BLaER1 treated with 17β-estradiol and CSF1 and Interleukin-3, amounts not matched to agents 10 nM and 100 nM (cell line): ENCODE measurements around the gene SHC2.
"Not testable (repeated sequence)": the region's sequence is repeated elsewhere in the genome, so short reads cannot be mapped to it uniquely, and the experiment has no call there.

Experiments
- H3K27ac ChIP-seq, 11 experiments: shearing (Covaris generic); formaldehyde crosslinking; 2 replicates each; pipeline ENCODE4 v1.8.1; 2022
- H3K27me3 ChIP-seq, 11 experiments: shearing (Covaris generic); formaldehyde crosslinking; 2 replicates each; pipeline ENCODE4 v1.8.1; 2022
- H3K36me3 ChIP-seq, 11 experiments: shearing (Covaris generic); formaldehyde crosslinking; 2 replicates each; pipeline ENCODE4 v1.8.1; 2022
- H3K4me1 ChIP-seq, 10 experiments: shearing (Covaris generic); formaldehyde crosslinking; 2 replicates each; pipeline ENCODE4 v1.8.1; 2022
- H3K4me2 ChIP-seq, 11 experiments: shearing (Covaris generic); formaldehyde crosslinking; 2 replicates each; pipeline ENCODE4 v1.8.1; 2022
- H3K4me3 ChIP-seq, 10 experiments: shearing (Covaris generic); formaldehyde crosslinking; 2 replicates each; pipeline ENCODE4 v1.8.1; 2022
- H3K9ac ChIP-seq, 11 experiments: shearing (Covaris generic); formaldehyde crosslinking; 2 replicates each; pipeline ENCODE4 v1.8.1; 2022
- H3K9me3 ChIP-seq, 11 experiments: shearing (Covaris generic); formaldehyde crosslinking; replicated peaks in 1 of 11; 2 replicates each; pipeline ENCODE4 v1.8.1; 2022
- H4K20me1 ChIP-seq, 11 experiments: shearing (Covaris generic); formaldehyde crosslinking; 2 replicates each; pipeline ENCODE4 v1.8.1; 2022
- Cebpa-rat ChIP-seq, 11 experiments: shearing (Covaris generic); IDR thresholded peaks; 2 replicates each; pipeline ENCODE4 v1.8.1; 2022

Gene SHC2

DNA sequence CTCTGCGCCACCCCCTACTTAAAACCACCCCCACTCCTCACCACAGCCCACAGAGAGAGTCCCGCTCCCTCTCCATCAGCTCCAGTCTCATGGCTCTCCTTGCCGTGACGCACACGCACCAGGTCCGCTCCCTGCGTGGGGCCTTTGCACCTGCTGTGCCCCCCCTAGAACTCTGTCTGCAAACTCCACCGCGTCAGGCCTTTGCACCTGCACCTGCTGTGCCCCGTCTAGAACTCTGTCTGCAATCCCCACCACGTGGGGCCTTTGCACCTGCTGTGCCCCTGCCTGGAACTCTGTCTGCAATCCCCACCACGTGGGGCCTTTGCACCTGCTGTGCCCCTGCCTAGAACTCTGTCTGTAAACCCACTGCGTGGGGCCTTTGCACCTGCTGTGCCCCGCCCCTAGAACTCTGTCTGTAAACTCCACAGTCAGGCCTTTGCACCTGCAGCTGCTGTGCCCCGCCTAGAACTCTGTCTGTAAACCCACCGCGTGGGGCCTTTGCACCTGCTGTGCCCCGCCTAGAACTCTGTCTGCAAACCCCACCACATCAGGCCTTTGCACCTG, 4.2 kb downstream of the SHC2 start:
- peaks cover 36 to 67% (median 45%) of the 10 kb centered on the region in 11 experiments for H3K9me3 ChIP-seq
- no peaks in the 10 kb centered on the region for H3K36me3 ChIP-seq
- no peak overlapping the region for H3K4me3 ChIP-seq
- no peaks in the 10 kb centered on the region for H4K20me1 ChIP-seq
- no peak for TF ChIP-seq Cebpa-rat (IDR thresholded peaks at IDR 0.05)
- H3K27ac ChIP-seq, result no peak overlapping the region
- no peak overlapping the region for H3K4me2 ChIP-seq
- H3K9ac ChIP-seq, result no peak overlapping the region
- no peaks in the 10 kb centered on the region for H3K27me3 ChIP-seq
- no peaks in the 10 kb centered on the region for H3K4me1 ChIP-seq

DNA sequence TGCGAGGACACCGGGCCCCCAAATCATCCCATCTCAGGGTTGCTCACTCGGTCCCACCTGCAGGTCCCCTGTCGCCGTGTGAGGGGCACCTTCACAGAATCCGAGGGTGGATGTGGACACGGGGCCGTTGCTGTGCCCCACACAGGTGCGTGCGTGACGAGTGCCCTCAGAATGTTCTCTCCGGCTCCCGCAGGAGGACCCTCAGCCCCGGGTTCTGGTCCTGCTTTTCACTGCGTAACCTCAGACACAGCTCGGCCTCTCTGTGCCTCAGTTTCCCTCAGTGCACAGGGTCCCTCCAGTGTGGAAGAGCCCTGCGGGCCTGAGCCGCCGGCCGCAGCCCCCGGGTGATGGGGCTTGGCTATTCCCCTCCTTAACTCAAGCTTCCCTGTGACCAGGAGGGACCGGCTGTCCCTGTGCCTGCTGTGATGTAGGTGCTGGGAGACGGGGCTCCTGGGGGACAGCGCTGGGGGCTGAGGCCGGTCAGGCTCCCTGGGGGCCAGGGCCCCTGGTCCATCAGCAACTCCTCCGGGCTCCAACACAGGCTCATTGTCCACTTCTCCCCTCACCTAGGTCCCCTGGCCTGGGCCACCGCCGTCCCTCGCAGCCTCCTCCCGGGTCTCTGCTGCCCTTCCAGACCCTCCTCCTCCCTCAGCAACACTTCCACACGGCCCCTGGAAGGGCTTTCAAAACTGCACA, 4.8 kb downstream of the SHC2 start:
- Histone ChIP-seq H3K4me3 (no peak overlapping the region), H3K27ac (no peak overlapping the region), H3K27me3 (no peaks in the 10 kb centered on the region), H3K9me3 (peaks cover 42 to 73% (median 51%) of the 10 kb centered on the region in 11 experiments), H3K4me2 (no peak overlapping the region), H3K36me3 (no peaks in the 10 kb centered on the region), H4K20me1 (no peaks in the 10 kb centered on the region), H3K4me1 (no peaks in the 10 kb centered on the region), H3K9ac (no peak overlapping the region)
- no peak for TF ChIP-seq Cebpa-rat (IDR thresholded peaks at IDR 0.05)

DNA sequence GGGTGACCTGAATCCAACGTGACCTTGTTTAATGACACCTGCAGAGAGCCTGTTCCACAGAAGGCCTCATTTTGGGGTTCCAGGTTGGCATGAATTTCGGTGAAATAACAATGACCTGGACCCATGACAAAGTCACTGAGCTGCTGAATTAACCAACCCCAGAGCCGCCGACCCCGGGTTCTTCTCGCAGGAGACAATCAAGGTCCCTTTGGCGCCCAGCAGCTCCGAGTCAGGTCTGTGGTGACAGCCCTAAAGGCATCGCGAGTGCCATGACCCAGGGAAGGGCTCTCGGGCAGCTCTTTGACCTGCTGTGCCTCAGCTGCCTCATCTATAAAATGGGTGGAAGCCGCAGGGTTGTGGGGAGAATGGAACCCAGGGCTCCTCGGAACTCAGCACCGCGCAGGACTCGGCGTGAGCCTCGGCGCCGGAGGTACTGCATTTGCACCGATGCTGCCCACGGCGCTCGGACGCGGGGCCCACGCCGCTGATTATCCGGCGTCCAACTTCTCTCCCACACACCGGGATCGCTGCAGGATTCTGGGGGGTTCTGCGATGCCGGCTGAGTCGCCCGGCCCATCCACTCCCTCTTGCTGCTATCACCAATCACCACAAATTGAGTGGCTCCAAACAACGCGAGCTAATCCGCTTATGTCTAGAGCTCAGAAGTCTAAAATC, 5.7 kb downstream of the SHC2 start:
- H3K27me3 ChIP-seq, result no peaks in the 10 kb centered on the region
- H3K9me3 ChIP-seq, result peaks cover 50 to 81% (median 60%) of the 10 kb centered on the region in 11 experiments
- H3K4me3 ChIP-seq, result no peak overlapping the region
- H3K4me2 ChIP-seq, result no peak overlapping the region
- H4K20me1 ChIP-seq, result no peaks in the 10 kb centered on the region
- H3K4me1 ChIP-seq, result no peaks in the 10 kb centered on the region
- H3K36me3 ChIP-seq, result no peaks in the 10 kb centered on the region
- H3K9ac ChIP-seq, result no peak overlapping the region
- TF ChIP-seq Cebpa-rat (IDR thresholded peaks at IDR 0.05), result no peak
- H3K27ac ChIP-seq, result no peak overlapping the region

DNA sequence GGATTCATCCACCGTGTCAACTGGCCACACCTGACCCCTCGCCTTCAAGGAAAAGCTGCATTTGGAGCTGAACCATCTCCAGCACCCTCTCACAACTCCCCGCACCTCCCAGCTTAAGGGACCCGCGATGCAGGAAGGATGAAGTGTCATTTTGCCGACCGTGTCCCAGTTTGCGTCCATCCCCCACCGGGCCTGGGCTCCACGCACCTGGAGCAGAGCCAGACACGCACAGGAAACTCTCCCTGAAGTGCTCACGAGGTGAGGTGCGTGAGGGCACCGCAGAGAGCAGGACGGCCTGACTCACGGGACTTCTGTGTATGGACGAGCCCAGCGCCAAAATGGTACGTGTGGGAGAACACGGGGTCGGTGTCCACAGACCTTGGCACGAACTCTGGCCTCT, 7.2 kb downstream of the SHC2 start:
- no peak overlapping the region for H3K9ac ChIP-seq
- TF ChIP-seq Cebpa-rat (IDR thresholded peaks at IDR 0.05), result no peak
- H3K9me3 ChIP-seq, result peaks cover 37 to 71% (median 51%) of the 10 kb centered on the region in 11 experiments
- H3K27ac ChIP-seq, result no peak overlapping the region
- no peaks in the 10 kb centered on the region for H3K36me3 ChIP-seq
- no peaks in the 10 kb centered on the region for H3K4me1 ChIP-seq
- no peak overlapping the region for H3K4me2 ChIP-seq
- no peaks in the 10 kb centered on the region for H4K20me1 ChIP-seq
- no peak overlapping the region for H3K4me3 ChIP-seq
- no peaks in the 10 kb centered on the region for H3K27me3 ChIP-seq

DNA sequence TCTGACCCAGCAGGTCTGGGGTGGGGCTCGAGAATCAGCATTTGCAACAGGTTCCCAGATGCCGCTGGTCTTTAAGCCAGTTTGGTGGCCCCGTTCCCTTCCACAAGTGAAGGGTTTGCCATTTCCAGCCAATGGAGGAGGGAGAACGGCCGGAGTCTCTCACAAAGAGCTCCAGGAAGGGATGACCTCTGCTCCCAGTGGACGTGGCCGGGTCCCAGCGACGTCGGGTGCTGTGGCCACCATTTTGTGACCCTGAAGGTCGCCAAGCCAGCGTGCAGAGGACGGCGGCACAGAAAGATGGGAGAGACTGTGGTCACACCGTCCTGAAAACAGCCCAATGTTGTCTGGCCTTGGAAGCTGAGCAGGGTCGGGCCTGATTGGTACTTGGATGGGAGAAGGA, 8.0 kb downstream of the SHC2 start:
- H3K9ac ChIP-seq, result no peak overlapping the region
- peaks cover 29 to 63% (median 43%) of the 10 kb centered on the region in 11 experiments for H3K9me3 ChIP-seq
- no peak for TF ChIP-seq Cebpa-rat (IDR thresholded peaks at IDR 0.05)
- H3K27me3 ChIP-seq, result peaks cover 0 to 5% (median 0%) of the 10 kb centered on the region in 11 experiments; a peak in 1 of 22 replicates
- no peaks in the 10 kb centered on the region for H4K20me1 ChIP-seq
- peaks cover 0 to 8% (median 6%) of the 10 kb centered on the region in 10 experiments; a peak in 8 of 20 replicates for H3K4me1 ChIP-seq
- no peak overlapping the region for H3K27ac ChIP-seq
- H3K4me3 ChIP-seq, result no peak overlapping the region
- H3K4me2 ChIP-seq, result no peak overlapping the region
- no peaks in the 10 kb centered on the region for H3K36me3 ChIP-seq

DNA sequence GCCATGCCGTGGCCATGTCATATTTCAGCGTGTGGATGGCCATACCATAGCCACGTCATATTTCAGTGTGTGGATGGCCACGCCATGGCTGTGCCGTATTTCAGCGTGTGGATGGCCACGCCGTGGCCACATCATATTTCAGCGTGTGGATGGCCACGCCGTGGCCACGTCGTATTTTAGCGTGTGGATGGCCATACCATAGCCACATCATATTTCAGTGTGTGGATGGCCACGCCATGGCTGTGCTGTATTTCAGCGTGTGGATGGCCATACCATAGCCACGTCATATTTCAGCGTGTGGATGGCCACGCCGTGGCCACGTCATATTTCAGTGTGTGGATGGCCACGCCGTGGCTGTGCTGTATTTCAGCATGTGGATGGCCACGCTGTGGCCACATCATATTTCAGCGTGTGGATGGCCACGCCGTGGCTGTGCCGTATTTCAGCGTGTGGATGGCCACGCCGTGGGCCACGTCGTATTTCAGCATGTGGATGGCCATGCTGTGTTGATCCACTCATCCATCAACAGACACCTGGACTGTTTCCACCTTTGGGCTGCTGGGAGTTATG, 9.8 kb downstream of the SHC2 start:
- not testable (repeated sequence) for H3K4me1 ChIP-seq, H4K20me1 ChIP-seq, H3K27me3 ChIP-seq, H3K27ac ChIP-seq, H3K9ac ChIP-seq, H3K4me3 ChIP-seq, H3K4me2 ChIP-seq, H3K36me3 ChIP-seq
- H3K9me3 ChIP-seq, result peaks cover 27 to 46% (median 40%) of the 10 kb centered on the region in 11 experiments

DNA sequence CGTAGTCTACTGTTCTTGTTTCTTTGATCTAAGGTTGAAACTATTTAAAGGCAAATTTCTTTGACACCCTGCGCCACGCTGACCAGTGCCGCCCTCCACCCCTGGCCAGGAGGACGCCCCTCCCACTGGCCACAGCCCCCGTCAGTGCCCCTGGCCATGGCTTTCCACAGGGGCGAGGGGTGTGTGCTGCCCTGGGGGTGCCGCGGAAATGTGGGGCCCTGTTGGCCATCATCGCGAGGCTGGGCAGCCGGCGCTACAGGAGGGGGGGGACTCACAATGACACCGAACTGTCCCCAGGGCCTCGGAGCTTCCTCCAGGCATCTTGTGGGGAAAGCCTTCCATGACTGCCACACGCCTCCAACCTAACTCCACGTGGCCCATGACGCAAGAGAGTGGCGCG, 10.9 kb downstream of the SHC2 start:
- no peak overlapping the region for H3K9ac ChIP-seq
- peaks cover 0 to 9% (median 6%) of the 10 kb centered on the region in 10 experiments; a peak in 8 of 20 replicates for H3K4me1 ChIP-seq
- H3K4me3 ChIP-seq, result no peak overlapping the region
- TF ChIP-seq Cebpa-rat (IDR thresholded peaks at IDR 0.05), result no peak
- H3K9me3 ChIP-seq, result peaks cover 27 to 46% (median 40%) of the 10 kb centered on the region in 11 experiments
- H3K27ac ChIP-seq, result no peak overlapping the region
- H3K27me3 ChIP-seq, result peaks cover 0 to 6% (median 0%) of the 10 kb centered on the region in 11 experiments; a peak in 1 of 22 replicates
- no peaks in the 10 kb centered on the region for H4K20me1 ChIP-seq
- H3K36me3 ChIP-seq, result no peaks in the 10 kb centered on the region
- no peak overlapping the region for H3K4me2 ChIP-seq

DNA sequence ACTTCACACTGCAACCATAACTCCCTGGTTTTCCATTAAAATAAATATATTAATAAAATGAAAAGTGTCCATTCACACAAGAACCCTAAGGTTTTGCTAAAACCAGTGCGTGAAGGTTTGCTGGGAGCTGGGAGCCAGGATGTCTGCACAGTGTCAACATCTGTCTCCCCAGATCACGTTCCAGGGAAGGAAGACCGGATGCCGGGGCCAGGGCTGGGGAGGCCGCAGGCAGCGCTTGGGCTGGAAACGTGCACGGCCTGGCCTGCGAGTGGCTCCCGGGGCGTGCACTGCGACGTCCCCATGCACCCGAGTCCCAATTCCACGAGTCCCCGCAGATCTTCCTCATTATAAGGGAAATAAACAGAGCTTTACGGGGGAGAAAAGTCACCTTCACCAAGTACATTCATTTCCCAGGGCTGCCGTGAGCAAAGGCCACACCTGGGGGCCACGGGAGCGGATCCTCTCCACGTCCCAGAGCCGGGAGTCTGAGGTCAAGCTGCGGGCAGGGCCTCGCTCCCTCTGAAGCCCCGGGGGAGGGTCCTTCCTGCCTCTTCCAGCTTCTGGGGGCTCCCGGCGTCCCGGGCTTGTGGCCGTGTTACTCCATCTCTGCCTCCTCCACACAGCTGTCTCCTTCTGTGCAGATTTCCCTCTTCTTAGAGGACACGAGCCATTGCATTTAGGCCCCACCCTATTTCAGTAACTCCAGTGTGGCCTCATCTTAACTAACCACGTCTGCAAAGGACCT, 12.8 kb downstream of the SHC2 start:
- no peak overlapping the region for H3K27ac ChIP-seq
- TF ChIP-seq Cebpa-rat (IDR thresholded peaks at IDR 0.05), result no peak
- no peak overlapping the region for H3K9ac ChIP-seq
- peaks cover 0 to 9% (median 6%) of the 10 kb centered on the region in 10 experiments; a peak in 8 of 20 replicates for H3K4me1 ChIP-seq
- no peaks in the 10 kb centered on the region for H4K20me1 ChIP-seq
- peaks cover 24 to 37% (median 33%) of the 10 kb centered on the region in 11 experiments for H3K9me3 ChIP-seq
- no peaks in the 10 kb centered on the region for H3K36me3 ChIP-seq
- H3K4me3 ChIP-seq, result no peak overlapping the region
- H3K27me3 ChIP-seq, result peaks cover 0 to 6% (median 0%) of the 10 kb centered on the region in 11 experiments; a peak in 1 of 22 replicates
- peak overlapping the region in 8 of 11 experiments; percentile 6 to 55 (median 25); a peak in 9 of 22 replicates for H3K4me2 ChIP-seq

DNA sequence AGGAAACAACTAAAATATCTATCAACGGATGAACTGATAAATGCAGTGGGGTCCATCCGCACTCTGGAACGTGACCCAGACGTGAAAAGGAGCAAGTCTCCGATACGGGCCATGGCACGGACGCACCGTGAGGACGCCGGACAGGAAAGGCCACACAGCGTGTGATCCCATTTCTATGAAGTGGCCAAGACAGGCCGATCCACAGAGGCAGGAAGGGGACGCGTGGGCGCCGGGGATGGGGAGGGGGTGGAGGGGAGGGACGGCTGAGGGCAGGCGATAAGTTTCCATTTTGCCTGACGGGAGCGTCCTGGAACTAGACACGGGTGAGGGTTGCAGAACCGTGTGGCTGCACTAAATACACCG, 13.8 kb downstream of the SHC2 start:
- H3K4me3 ChIP-seq, result no peak overlapping the region
- no peak overlapping the region for H3K4me2 ChIP-seq
- H4K20me1 ChIP-seq, result no peaks in the 10 kb centered on the region
- no peak for TF ChIP-seq Cebpa-rat (IDR thresholded peaks at IDR 0.05)
- no peak overlapping the region for H3K27ac ChIP-seq
- no peaks in the 10 kb centered on the region for H3K36me3 ChIP-seq
- H3K4me1 ChIP-seq, result peaks cover 0 to 9% (median 6%) of the 10 kb centered on the region in 10 experiments; a peak in 8 of 20 replicates
- peaks cover 20 to 29% (median 24%) of the 10 kb centered on the region in 11 experiments for H3K9me3 ChIP-seq
- peaks cover 0 to 6% (median 0%) of the 10 kb centered on the region in 11 experiments; a peak in 1 of 22 replicates for H3K27me3 ChIP-seq
- H3K9ac ChIP-seq, result no peak overlapping the region
